GM21515 (cell line): ENCODE measurements around the gene TULP3.
"Not testable (repeated sequence)": the region's sequence is repeated elsewhere in the genome, so short reads cannot be mapped to it uniquely, and the experiment has no call there.

ENCODE experiments used
- ATAC-seq: cut with Tn5 transposase; IDR thresholded peaks from one replicate; pipeline ENCODE4 v1.9.1; 2021; ENCODE audit not compliant: unreplicated experiment

TULP3 gene

GRCh38 chr12:2890388-2891239 lies at the start of gene TULP3:
TULP3 (plus strand) TSS chr12:2890891; CDS start chr12:2890948, 57 bp downstream.
- ATAC-seq, result peak; percentile 98

GRCh38 chr12:2841056-2841650 lies 49.5 kb upstream of the TULP3 start:
- no peak for ATAC-seq

GRCh38 chr12:2842948-2843347 lies 47.7 kb upstream of the TULP3 start:
- ATAC-seq, result no peak

- ATAC-seq, result no peak
Measured at GRCh38 chr12:2844786-2845185, 45.9 kb upstream of the TULP3 start.

GRCh38 chr12:2845280-2845679 lies 45.4 kb upstream of the TULP3 start:
- ATAC-seq, result no peak

- ATAC-seq, result no peak
Measured at GRCh38 chr12:2851931-2852330, 38.8 kb upstream of the TULP3 start.

- no peak for ATAC-seq
Measured at GRCh38 chr12:2853626-2854025, 37.1 kb upstream of the TULP3 start.

- no peak for ATAC-seq
Measured at GRCh38 chr12:2854669-2855453, 35.8 kb upstream of the TULP3 start.

GRCh38 chr12:2855546-2855945 lies 35.1 kb upstream of the TULP3 start:
- ATAC-seq, result no peak

GRCh38 chr12:2856051-2856450 lies 34.6 kb upstream of the TULP3 start:
- ATAC-seq, result no peak

GRCh38 chr12:2857021-2857431 lies 33.7 kb upstream of the TULP3 start, which contains the start of gene TEX52:
TEX52 (minus strand) TSS chr12:2857039; CDS start chr12:2857026, 13 bp downstream.
- no peak for ATAC-seq

GRCh38 chr12:2857576-2857975 lies 33.1 kb upstream of the TULP3 start:
- no peak for ATAC-seq

GRCh38 chr12:2858334-2858733 lies 32.4 kb upstream of the TULP3 start:
- ATAC-seq, result no peak

GRCh38 chr12:2858944-2859421 lies 31.7 kb upstream of the TULP3 start:
- no peak for ATAC-seq

- no peak for ATAC-seq
Measured at GRCh38 chr12:2860170-2860569, 30.5 kb upstream of the TULP3 start.

- ATAC-seq, result no peak
Measured at GRCh38 chr12:2862876-2863275, 27.8 kb upstream of the TULP3 start.

- ATAC-seq, result not testable (repeated sequence)
Measured at GRCh38 chr12:2863402-2863801, 27.3 kb upstream of the TULP3 start.

- ATAC-seq, result no peak
Measured at GRCh38 chr12:2864198-2864597, 26.5 kb upstream of the TULP3 start.

- ATAC-seq, result not testable (repeated sequence)
Measured at GRCh38 chr12:2868986-2869632, 21.6 kb upstream of the TULP3 start.

- peak; percentile 36 for ATAC-seq
Measured at GRCh38 chr12:2876431-2877046, 14.2 kb upstream of the TULP3 start.
